ENCODE measurements around the gene TECPR1.
A peak's percentile ranks its signal among the peaks of the same experiment; 100 is the strongest.

DNA sequence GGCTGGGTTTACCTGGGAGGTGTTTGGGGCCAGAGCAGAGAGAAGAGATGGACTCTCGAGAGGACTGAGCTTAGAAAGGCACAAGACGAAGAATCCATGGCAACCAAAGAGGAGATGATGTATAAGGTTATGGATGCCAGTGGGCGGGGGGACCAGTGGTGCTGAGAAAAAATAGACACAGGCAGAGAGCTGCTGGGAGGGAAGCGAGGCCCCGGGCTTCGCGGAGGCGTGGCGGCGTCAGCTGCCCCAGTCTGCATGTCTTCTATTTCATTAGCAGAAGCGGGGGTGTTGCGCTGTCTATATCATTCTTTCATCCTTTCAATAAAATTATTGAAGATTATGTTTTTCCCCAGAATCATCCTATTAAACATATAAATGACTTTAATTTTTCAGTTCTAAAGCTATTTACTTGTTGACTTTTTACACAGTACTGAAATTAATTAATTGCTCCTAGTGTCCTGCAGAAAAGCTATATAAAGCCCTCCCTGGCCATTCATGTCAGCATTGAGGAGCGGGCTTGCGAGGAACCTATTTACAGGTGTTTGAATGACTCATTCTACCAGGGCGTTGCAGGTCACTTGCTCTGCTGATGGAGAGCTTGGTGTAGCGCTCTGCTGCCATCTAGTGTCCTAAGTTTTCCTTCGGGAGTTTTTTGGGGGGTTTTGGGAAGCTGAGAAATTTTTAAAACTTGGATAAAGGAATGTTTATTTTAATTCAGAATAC lies 83.7 kb downstream of the TECPR1 start:
- TF ChIP-seq, protein P1, sequence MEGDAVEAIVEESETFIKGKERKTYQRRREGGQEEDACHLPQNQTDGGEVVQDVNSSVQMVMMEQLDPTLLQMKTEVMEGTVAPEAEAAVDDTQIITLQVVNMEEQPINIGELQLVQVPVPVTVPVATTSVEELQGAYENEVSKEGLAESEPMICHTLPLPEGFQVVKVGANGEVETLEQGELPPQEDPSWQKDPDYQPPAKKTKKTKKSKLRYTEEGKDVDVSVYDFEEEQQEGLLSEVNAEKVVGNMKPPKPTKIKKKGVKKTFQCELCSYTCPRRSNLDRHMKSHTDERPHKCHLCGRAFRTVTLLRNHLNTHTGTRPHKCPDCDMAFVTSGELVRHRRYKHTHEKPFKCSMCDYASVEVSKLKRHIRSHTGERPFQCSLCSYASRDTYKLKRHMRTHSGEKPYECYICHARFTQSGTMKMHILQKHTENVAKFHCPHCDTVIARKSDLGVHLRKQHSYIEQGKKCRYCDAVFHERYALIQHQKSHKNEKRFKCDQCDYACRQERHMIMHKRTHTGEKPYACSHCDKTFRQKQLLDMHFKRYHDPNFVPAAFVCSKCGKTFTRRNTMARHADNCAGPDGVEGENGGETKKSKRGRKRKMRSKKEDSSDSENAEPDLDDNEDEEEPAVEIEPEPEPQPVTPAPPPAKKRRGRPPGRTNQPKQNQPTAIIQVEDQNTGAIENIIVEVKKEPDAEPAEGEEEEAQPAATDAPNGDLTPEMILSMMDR (IDR thresholded peaks at IDR 0.05) = peak; percentile 55 to 58 (median 57)
- TF ChIP-seq POLR2A (IDR thresholded peaks at IDR 0.05) (no peak), EP300 (IDR thresholded peaks at IDR 0.05) (no peak)
